K562 (cell line): ENCODE results near the gene SLX9. TPM values are rescaled to one million over a fixed set of nuclear protein-coding genes. Genes with fewer than 3 reads are reported as not detected.

Experiments used
- ATAC-seq: fragments of 200-7000 bp; cut with Tn5 transposase; 3 replicates; pipeline ENCODE4 v1.9.1; 2020; ENCODE audit warnings: moderate library complexity
- BruUV-seq: library from RNA; stranded (reverse); fragments of 400-500 nt; replicated peaks from 2 replicates; lab custom pipeline; 2021; lab: Mats Ljungman, UMichigan
- CTCF ChIA-PET: fragments of 300-600 bp; formaldehyde crosslinking; extraction: SDS; loops from one replicate; lab custom pipeline; 2021; ENCODE audit warnings: low intra/inter-chr PET ratio; lab: Yijun Ruan, JAX
- POLR2A ChIA-PET: fragments of 300-600, 350-650 bp; sonication (Branson Sonifier 250); formaldehyde crosslinking; extraction: SDS; loops from one replicate; lab custom pipeline; 2021; ENCODE audit warnings: antibody characterized with exemption, inconsistent platforms; lab: Yijun Ruan, JAX
- DNase-seq, 4 experiments: peaks; one replicate each; pipeline versions ENCODE4 v3.0.0 to v3.0.0-alpha.2; 2011 to 2018; ENCODE audit warnings: low spot score in 3 of 4, mixed read lengths in 3 of 4; ENCODE audit errors: extremely low read depth in 1 of 4
- FAIRE-seq: peaks from 2 replicates; lab custom pipeline; 2011; peaks lifted over from hg19 to GRCh38; lab: Jason Lieb, UNC
- H2AFZ ChIP-seq: 2 replicates; pipeline ENCODE4 v1.6.0; 2011; ENCODE audit warnings: low read depth, low read length, control low read depth, inconsistent platforms
- H3K27ac ChIP-seq: fragments of 200-600 bp; 3 replicates; pipeline ENCODE4 v1.8.0; 2011; ENCODE audit warnings: low read depth, mild to moderate bottlenecking, control low read depth, inconsistent platforms, low read length, moderate library complexity, mixed read lengths; ENCODE audit errors: extremely low read depth
- H3K27me3 ChIP-seq, 2 experiments: fragments of 300-600 bp in 1 of 2; 2 replicates in 1 of 2; 3 replicates in 1 of 2; pipeline versions ENCODE4 v1.6.0 to v1.8.0; 2011; ENCODE audit warnings: inconsistent platforms in 2 of 2, low read length in 2 of 2, mild to moderate bottlenecking in 1 of 2, mixed read lengths in 1 of 2, moderate library complexity in 1 of 2; ENCODE audit not compliant: control insufficient read depth in 2 of 2, insufficient read depth in 2 of 2
- H3K36me3 ChIP-seq: fragments of 300-600 bp; 3 replicates; pipeline ENCODE4 v1.8.0; 2011; ENCODE audit warnings: mild to moderate bottlenecking, low read length, inconsistent platforms; ENCODE audit not compliant: control insufficient read depth, insufficient read depth
- H3K4me1 ChIP-seq, 2 experiments: fragments of 200-600 bp in 1 of 2; replicated peaks in 1 of 2; 2 replicates in 1 of 2; 3 replicates in 1 of 2; pipeline versions ENCODE4 v1.5.1 to v1.8.0; 2011; ENCODE audit warnings: inconsistent platforms in 2 of 2, low read length in 2 of 2, mild to moderate bottlenecking in 1 of 2, mixed read lengths in 1 of 2, moderate library complexity in 1 of 2; ENCODE audit not compliant: control insufficient read depth in 2 of 2, insufficient read depth in 2 of 2
- H3K4me2 ChIP-seq: 2 replicates; pipeline ENCODE4 v1.6.1; 2011; ENCODE audit warnings: low read length, control low read depth, inconsistent platforms, mixed read lengths; ENCODE audit not compliant: insufficient read depth
- H3K4me3 ChIP-seq: fragments of 200-600 bp; sonication (generic), shearing (Covaris generic); 2 replicates; pipeline ENCODE4 v1.5.1; 2016; ENCODE audit warnings: control low read depth, inconsistent platforms
- H3K79me2 ChIP-seq: fragments of 200-600 bp; 3 replicates; pipeline ENCODE4 v1.8.0; 2011; ENCODE audit warnings: low read length, inconsistent platforms; ENCODE audit not compliant: control insufficient read depth, insufficient read depth
- H3K9ac ChIP-seq, 2 experiments: 2 replicates each; pipeline versions ENCODE4 v1.6.0 to v1.6.1; 2011; ENCODE audit warnings: low read depth in 2 of 2, low read length in 2 of 2, control low read depth in 1 of 2, inconsistent platforms in 1 of 2, mild to moderate bottlenecking in 1 of 2, mixed read lengths in 1 of 2; ENCODE audit not compliant: insufficient read depth in 1 of 2
- H3K9me1 ChIP-seq: one replicate; pipeline ENCODE4 v1.6.0; 2011; ENCODE audit warnings: inconsistent platforms, mild to moderate bottlenecking, low read length, moderate library complexity; ENCODE audit not compliant: control insufficient read depth, insufficient read depth
- H3K9me3 ChIP-seq: replicated peaks from 2 replicates; pipeline ENCODE4 v1.5.1; 2011; ENCODE audit warnings: low read depth, low read length, inconsistent platforms; ENCODE audit not compliant: control insufficient read depth, insufficient read depth
- H4K20me1 ChIP-seq: replicated peaks from 2 replicates; pipeline ENCODE4 v1.6.1; 2011; ENCODE audit warnings: low read length, inconsistent platforms, mixed read lengths; ENCODE audit not compliant: control insufficient read depth, insufficient read depth
- BCLAF1 ChIP-seq, 2 experiments: fragments of 450-650 bp in 1 of 2; IDR thresholded peaks; 2 replicates each; pipeline ENCODE4 v1.6.1; 2011 to 2017; ENCODE audit warnings: low read depth in 2 of 2, antibody characterized with exemption in 1 of 2, borderline replicate concordance in 1 of 2, low read length in 1 of 2, mild to moderate bottlenecking in 1 of 2, mixed read lengths in 1 of 2; ENCODE audit not compliant: control insufficient read depth in 1 of 2
- CCNT2 ChIP-seq: IDR thresholded peaks from 2 replicates; pipeline ENCODE4 v1.6.1; 2011; ENCODE audit warnings: borderline replicate concordance, low read depth, mild to moderate bottlenecking, moderate library complexity, mixed read lengths, low read length; ENCODE audit not compliant: insufficient read length; ENCODE audit errors: extremely low read depth
- ERF ChIP-seq: fragments of 450-650 bp; formaldehyde crosslinking; IDR thresholded peaks from 2 replicates; pipeline ENCODE4 v1.4.0; 2020; ENCODE audit warnings: mild to moderate bottlenecking, mixed read lengths
- GABPA ChIP-seq: fragments of 200-800 bp; sonication (Bioruptor generic); conservative IDR thresholded peaks from 2 replicates; pipeline ENCODE4 v1.6.1; 2016; ENCODE audit warnings: low read depth, missing genetic modification characterization, missing compliant biosample characterization
- MAX ChIP-seq: sonication (generic); formaldehyde crosslinking; IDR thresholded peaks from 2 replicates; pipeline ENCODE4 v1.9.0; 2022; ENCODE audit warnings: mild to moderate bottlenecking, missing genetic modification reagents
- PURB ChIP-seq: sonication (generic); formaldehyde crosslinking; IDR thresholded peaks from 2 replicates; pipeline ENCODE4 v1.9.0; 2021; ENCODE audit warnings: low read depth, mild to moderate bottlenecking, missing genetic modification reagents
- SMARCE1 ChIP-seq: fragments of 450-650 bp; IDR thresholded peaks from 2 replicates; pipeline ENCODE4 v1.7.1; 2016; ENCODE audit warnings: mild to moderate bottlenecking
- ZNF212 ChIP-seq: fragments of 450-650 bp; formaldehyde crosslinking; IDR thresholded peaks from 2 replicates; pipeline ENCODE4 v1.4.0; 2020; ENCODE audit warnings: mild to moderate bottlenecking
- ZNF263 ChIP-seq: sonication (generic); formaldehyde crosslinking; IDR thresholded peaks from 2 replicates; pipeline ENCODE4 v1.8.0; 2022; ENCODE audit warnings: mild to moderate bottlenecking, missing genetic modification reagents, borderline replicate concordance
- WGBS: fragments of 100-300 bp; shearing (Covaris generic); methylation state at CpG from one replicate; pipeline ENCODE4 v1.1.6; 2016; ENCODE audit warnings: low coverage, mixed read lengths; ENCODE audit not compliant: insufficient coverage; ENCODE audit errors: missing lambda C conversion rate; 5-methylcytosine and 5-hydroxymethylcytosine counted together
- in situ Hi-C: fragments of 300-500 bp; cut with MboI; formaldehyde crosslinking; loops from 4 replicates; pipeline ENCODE4 v1.15.0; 2018; ENCODE audit warnings: inconsistent platforms, mixed read lengths
- intact Hi-C: fragments of 100-400 bp; cut with micrococcal nuclease; formaldehyde crosslinking; loops from 2 replicates; pipeline ENCODE4 v1.14.2; 2022
- polyA plus RNA-seq, 8 experiments: library from polyadenylated mRNA; depleted of rRNA in 4 of 8; stranded (reverse) in 5 of 8; unstranded in 3 of 8; fragments of >200 nt; fragmentation: Nextera tagmentation in 2 of 8; fragmentation: Illumina TruSeq in 1 of 8; extraction: Ambion mirVana in 2 of 8; extraction: Trizol in 1 of 8; gene quantifications; 2 replicates each; pipeline versions ENCODE4 v1.2.1 to v1.2.3, GENCODE V29; 2011 to 2014; ENCODE audit warnings: inconsistent platforms in 1 of 8, missing spikeins in 1 of 8
- total RNA-seq, 7 experiments: library from RNA; depleted of rRNA in 6 of 7; stranded (reverse); fragments of >200 nt in 6 of 7; fragmentation: Illumina TruSeq in 2 of 7; extraction: Trizol in 2 of 7; gene quantifications; 2 replicates each; pipeline versions ENCODE4 v1.2.1 to v1.2.3, GENCODE V29; 2011 to 2021; ENCODE audit warnings: low replicate concordance in 1 of 7
- TF ChIP-seq, protein P1 (sequence below), 2 experiments: IDR thresholded peaks; 2 replicates each; pipeline ENCODE4 v1.6.1; 2011; ENCODE audit warnings: borderline replicate concordance in 1 of 2, control low read depth in 1 of 2, low read depth in 1 of 2, low read length in 1 of 2, mild to moderate bottlenecking in 1 of 2, mixed read lengths in 1 of 2, moderate library complexity in 1 of 2; ENCODE audit not compliant: insufficient read depth in 1 of 2, insufficient read length in 1 of 2, poor library complexity in 1 of 2, severe bottlenecking in 1 of 2; ENCODE audit errors: extremely low read depth in 1 of 2

SLX9 gene
- total and polyA plus RNA-seq, 9 of the 15 experiments (the other 6 are each of a cell fraction or from before 2014, with no cell fraction given): 1.2 to 75.5 (median 16.5) TPM

GRCh38 chr21:44993321-44994046 lies 53.7 kb downstream of the SLX9 start:
- H3K4me1 ChIP-seq: peaks cover 0 to 76% of the 10 kb centered on the region in 2 experiments; a peak in 1 of 5 replicates
- no peaks in the 10 kb centered on the region for H3K79me2 ChIP-seq
- H3K9ac ChIP-seq: peak overlapping the region in 1 of 2 experiments; percentile 21; a peak in 1 of 4 replicates
- H3K36me3 ChIP-seq: no peaks in the 10 kb centered on the region
- DNase-seq (no peak), ATAC-seq (no peak), FAIRE-seq (no peak)
- H4K20me1 ChIP-seq: peaks cover 43% of the 10 kb centered on the region
- no TSS peak for BruUV-seq
- 0 out of 2 replicates have a peak, but pooled peaks have one; percentile 35 for TF ChIP-seq MAX (CRISPR knock-in tag)
- TF ChIP-seq GABPA (tag): no peak
- peak; percentile 87 for TF ChIP-seq ZNF263 (CRISPR knock-in tag)
- TF ChIP-seq BCLAF1 (IDR thresholded peaks at IDR 0.05; ENCODE audit: borderline replicate concordance in 1 of 2, control insufficient read depth in 1 of 2, low read depth in 2 of 2, low read length in 1 of 2): no peak
- no peak for TF ChIP-seq SMARCE1
- no peak for TF ChIP-seq PURB (CRISPR knock-in tag)
- TF ChIP-seq, protein P1, sequence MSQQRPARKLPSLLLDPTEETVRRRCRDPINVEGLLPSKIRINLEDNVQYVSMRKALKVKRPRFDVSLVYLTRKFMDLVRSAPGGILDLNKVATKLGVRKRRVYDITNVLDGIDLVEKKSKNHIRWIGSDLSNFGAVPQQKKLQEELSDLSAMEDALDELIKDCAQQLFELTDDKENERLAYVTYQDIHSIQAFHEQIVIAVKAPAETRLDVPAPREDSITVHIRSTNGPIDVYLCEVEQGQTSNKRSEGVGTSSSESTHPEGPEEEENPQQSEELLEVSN (IDR thresholded peaks at IDR 0.05; ENCODE audit: borderline replicate concordance in 1 of 2, extremely low read depth in 1 of 2, insufficient read depth in 1 of 2, insufficient read length in 1 of 2, low read depth in 1 of 2, low read length in 1 of 2, poor library complexity in 1 of 2, severe bottlenecking in 1 of 2): peak in 1 of 2 experiments; percentile 19
- TF ChIP-seq ZNF212: no peak
- no peak for TF ChIP-seq ERF (CRISPR knock-in tag)
- no peak for TF ChIP-seq CCNT2
- H3K4me3 ChIP-seq: no peak overlapping the region
- H3K27ac ChIP-seq: no peak overlapping the region
- in situ Hi-C loops (no loop called here), intact Hi-C loops (no loop called here)
- WGBS: 13% methylated on average over 17 of the region's 20 CpGs
- peaks cover 4% of the 10 kb centered on the region for H3K9me1 ChIP-seq
- ChIA-PET CTCF (interaction anchor here (0.5 kb wide), 1 partner anchor 833 kb away, joined by 3 read pairs; no protein-coding TSS in a partner anchor), POLR2A (no interaction called here)
- no peak overlapping the region for H3K4me2 ChIP-seq
- no peak overlapping the region for H2AFZ ChIP-seq
- no peaks in the 10 kb centered on the region for H3K9me3 ChIP-seq
- H3K27me3 ChIP-seq: peaks cover 33 to 90% of the 10 kb centered on the region in 2 experiments; a peak in 4 of 5 replicates
